GM18511 (cell line): Measurements from ENCODE around the gene TADA2B.
A peak's percentile ranks its signal among the peaks of the same experiment; 100 is the strongest.

Experiments used
- ATAC-seq: cut with Tn5 transposase; IDR thresholded peaks from one replicate; pipeline ENCODE4 v1.9.1; 2021; ENCODE audit warnings: mild to moderate bottlenecking, moderate library complexity; ENCODE audit not compliant: unreplicated experiment

TADA2B gene

DNA sequence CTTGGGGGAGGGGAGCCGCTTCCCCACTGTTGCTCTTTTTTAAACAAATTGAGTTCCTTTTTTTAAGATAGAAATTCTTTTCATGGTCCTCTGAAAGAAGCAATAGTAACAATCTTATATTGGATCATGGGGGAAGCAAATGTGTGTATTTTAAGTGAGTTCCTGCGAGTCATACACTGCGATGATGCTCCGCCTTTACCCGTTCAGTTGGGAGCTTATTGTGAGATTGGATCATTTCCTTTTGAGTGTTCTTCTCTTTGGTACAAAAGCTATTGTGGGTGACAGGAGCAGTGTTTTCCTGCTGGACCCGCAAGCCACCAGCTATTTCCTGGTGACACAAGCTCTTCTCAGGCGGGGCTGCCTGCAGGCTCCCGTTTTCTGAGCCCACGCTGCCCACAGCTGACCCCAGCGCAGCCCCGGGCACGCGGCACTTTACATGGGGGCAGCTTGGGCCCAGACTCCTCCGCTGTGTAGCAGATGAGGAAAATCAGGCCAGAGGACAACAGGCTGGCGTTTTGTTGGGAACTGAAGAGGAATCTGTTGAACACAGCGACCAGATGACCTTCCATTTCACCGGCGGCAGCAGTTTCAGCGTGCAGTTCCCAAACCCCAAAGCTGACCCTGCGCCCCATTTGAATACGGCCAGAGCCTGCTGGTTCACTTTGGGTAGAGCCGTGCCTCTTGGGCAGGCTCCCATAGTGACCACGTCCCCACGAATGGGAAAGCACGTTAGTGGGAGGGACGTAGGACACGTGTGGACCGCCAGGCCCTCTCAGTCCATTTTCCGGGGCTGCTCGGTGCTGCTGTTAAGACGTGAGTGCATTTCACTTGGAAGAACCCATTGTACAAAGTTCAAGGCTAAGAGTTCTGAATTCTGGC lies 12.2 kb downstream of the TADA2B start:
- ATAC-seq, result no peak

DNA sequence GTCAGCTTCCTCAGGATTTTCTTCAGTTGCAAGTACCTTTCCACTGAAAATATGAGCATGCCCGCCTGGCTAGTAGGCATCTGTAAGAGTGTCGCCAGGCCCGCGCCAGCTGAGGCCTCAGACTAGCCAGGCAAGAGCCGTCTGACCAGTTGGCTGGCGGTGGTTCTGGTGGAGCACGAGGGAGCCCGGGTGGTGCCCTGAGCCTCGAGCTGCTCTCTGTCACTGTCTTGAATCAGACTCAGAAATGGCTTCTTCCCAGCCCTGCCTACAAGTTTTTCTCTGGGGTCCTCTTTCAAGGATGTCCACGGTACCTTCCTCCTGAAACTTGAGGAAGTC lies 12.8 kb downstream of the TADA2B start:
- ATAC-seq, result no peak

DNA sequence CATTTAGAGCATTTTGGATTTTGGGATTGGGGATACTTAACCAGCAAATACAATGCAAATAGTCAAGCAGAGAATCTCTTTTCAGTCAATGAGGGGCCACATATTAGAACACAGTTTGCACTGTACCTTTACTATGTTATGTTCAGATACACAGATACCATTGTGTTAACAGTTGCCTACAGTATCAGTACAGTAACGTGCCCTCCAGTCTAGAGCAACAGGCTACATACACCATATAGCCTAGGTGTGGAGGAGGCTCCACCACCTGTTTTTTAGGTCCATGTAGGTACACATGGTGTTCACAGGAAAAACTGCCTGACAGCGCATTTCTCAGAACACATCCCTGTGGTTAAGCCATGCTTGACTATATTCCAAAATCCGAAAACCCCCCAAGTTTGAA lies 15.6 kb downstream of the TADA2B start:
- no peak for ATAC-seq

DNA sequence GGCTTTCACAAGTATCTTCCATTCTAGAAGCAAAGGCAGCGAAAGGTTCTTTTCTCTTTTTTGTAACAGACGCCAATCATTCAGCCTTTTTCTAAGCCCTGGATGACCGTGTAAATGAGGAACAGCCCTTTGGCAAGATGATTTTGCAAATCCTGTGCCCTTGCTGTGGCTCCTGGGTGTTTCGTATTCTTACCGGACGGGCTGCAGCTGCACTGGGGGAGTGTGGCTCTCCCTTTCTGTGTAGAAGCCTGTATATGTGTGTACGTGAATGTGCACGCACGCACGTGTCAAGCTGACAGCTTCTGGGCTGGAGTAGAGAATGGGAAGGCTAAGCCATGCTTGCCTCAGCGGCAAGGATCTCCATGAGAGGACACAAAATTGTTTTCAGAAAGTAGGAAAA lies 16.5 kb downstream of the TADA2B start:
- ATAC-seq, result no peak

DNA sequence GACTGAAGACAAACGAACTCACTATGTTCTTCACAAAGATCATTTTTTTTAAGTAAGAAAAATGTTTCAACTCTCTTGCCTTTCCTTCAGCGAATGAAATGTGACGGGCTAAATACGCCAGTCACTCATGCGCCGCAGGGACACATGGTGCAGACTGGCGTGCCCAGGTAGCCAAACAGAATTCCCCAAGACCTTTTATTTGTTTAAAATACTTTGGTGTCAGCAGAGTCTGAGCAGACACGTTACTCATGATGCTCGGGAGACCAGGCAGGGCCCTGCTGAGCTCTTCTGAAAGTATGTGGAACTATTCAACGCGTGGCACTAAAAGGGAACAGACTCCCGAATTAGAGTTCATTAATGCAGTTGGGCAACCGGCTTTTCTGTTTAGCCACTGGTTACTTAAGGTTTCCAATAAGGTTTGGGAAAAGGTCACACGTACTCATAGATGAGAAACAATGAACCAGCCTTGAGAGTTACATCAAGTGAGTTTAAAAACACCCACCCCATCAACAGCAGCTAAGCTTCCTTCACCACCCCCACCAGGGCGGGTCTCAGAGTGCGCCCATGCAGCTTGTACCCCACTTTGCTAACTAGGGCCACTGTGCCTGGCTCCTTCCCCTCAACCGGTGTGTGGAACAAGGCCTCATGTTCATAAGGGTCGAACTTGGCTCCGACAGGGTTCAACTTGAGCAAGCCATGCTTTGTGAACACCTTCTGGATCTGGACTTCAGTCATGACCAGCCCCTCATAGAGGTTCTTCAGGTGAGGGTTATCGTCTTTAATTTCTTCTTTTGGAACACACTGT lies 17.4 kb downstream of the TADA2B start:
- no peak for ATAC-seq

DNA sequence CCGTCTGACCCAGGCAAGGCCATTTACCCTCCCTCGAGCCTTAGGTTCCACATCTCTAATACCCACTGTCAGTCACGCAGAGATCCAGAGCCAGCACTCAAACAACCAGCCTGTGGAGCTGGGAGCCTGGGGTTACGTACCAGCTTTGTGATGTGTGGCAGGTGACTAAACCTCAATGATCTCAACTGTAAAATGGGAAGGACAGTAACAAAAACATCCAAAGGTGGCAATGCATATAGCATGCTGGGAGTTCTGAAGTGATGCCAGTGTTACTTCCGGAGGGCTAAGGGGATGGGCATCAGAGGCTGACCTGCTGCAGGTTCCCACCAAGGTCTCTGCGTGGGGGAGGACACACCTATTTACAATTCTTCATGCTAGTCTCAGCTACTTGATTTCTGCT lies 18.6 kb downstream of the TADA2B start:
- ATAC-seq, result no peak

DNA sequence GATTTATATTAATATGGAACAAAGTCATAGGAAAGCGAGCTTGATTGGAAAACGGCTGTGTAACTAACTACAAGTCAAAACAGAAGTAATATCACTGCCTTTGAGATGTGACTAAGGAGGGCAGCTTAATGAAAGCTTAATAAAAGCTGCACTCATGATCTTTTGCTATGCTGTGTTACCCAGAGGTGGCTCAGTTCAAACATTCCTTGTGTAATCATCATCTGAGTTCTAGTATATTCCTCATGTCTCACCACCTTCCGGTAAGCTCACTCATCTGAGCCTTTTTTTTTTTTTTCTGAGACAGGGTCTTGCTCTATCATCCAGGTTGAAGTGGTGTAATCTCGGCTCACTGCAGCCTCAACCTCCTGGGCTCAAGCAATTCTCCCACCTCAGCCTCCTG lies 19.6 kb downstream of the TADA2B start:
- ATAC-seq, result no peak

DNA sequence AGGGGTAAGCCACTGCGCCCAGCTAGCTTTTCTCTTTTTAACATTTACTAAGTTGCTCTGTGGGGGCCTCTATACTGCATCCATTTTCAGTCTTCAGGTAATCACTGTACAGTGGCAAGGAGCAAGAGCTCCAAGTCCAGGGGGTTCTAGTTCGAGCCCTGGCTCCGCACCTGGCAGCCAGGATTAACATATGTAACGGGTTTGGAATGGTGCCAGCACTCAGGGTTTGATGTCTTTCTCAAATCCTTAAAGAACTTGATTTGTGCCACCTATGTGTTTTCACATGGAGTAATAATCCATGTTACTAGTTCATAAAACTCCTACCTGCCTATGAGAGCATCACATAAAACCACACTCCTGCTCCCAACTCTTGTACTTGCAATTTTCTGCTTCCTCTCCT lies 20.2 kb downstream of the TADA2B start:
- no peak for ATAC-seq

DNA sequence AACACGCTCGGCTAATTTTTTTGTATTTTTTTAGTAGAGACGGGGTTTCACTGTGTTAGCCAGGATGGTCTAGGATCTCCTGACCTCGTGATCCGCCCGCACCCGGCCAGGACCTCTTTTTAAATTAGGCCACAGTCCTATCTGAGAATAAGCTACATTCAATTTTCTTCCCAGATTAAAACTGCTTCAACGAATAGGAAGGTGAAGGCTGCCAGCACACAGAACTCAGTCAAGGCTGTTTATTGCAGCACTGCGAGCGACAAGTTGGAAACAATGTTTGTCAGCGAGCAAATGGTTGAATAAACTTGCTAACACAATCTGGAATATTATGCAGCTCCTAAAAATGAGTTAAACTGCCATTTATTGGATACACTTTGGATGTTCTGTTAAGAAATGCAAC lies 22.8 kb downstream of the TADA2B start:
- no peak for ATAC-seq

DNA sequence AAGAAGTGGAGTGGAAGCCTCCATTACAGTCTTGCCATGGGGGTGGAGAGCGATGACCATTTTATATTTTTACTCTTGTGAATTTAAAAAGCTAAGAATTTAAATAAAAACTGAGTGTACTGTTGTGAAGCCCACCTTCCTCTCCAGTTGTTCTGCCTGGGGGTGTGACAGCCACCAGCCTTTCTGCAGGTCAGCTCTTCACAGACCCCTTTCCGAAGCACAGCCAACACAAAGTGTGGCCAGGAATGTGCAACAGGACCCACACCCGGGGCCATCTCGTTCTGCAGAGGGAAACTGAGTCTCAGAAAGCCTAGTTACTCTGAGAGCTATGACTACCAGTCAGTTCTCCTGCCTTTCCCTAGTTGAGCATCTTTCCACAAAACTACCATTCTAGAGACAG lies 23.3 kb downstream of the TADA2B start:
- no peak for ATAC-seq

DNA sequence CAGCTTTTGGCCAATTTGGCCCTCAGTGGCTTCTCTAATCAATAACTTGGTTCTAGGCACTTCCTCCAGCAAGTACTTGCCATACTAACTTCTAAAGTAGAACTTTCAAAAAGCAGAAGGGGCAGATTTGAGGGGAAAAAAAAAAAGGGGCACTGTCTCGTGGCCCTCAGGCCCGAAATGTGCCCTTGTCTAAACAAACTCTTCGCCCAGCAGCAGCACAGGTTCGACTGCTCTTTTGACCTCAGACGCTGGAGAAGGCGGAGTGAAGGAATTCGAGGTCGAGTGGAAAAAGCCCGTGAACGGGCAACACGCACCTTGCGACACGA lies 23.9 kb downstream of the TADA2B start:
- ATAC-seq, result no peak

DNA sequence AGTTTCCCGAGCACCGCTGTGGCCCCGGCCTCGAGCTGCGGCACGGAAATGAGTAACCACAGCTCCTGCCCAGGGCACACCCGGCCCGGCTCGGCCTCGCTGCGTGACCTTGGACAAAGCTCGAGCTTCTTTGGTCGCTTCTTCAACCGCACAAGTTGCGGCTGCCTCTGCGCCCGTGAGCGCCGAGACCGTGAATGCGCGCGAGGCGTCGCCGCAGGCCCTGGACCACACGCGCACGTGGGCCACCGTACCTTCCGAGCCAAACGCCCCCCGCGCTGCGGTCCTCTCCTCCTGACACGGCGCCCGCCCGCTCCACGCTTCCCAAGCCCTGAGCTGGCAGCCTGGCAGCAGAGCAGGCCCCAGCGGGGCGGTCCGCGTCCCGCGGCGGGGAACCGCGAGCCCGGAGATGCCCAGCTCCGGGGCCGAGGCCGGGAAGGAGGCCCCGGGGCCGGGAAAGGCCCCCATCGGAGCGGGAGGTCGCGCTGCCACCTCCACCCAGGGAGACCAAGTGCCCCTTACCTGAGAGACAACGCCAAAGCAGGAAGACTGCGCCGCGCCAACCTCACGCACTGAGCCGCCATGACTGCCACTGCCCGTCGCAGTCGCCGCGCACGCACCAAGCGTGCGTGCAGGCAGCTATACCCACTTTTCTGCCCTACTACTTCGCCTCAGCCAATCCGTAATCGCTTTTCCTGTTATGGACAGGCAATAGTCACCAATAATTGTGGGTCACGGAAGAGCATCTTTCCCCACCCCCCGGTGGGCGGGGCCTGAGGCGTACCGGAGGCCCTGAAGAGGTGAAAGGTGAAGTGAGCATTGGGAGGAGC lies 24.5 kb downstream of the TADA2B start, which contains the start of gene GRPEL1:
GRPEL1 (minus strand) TSS at position 613 of the 827 bp plus-strand sequence; CDS start at position 581, 32 bp downstream.
- ATAC-seq, result peak; percentile 91

DNA sequence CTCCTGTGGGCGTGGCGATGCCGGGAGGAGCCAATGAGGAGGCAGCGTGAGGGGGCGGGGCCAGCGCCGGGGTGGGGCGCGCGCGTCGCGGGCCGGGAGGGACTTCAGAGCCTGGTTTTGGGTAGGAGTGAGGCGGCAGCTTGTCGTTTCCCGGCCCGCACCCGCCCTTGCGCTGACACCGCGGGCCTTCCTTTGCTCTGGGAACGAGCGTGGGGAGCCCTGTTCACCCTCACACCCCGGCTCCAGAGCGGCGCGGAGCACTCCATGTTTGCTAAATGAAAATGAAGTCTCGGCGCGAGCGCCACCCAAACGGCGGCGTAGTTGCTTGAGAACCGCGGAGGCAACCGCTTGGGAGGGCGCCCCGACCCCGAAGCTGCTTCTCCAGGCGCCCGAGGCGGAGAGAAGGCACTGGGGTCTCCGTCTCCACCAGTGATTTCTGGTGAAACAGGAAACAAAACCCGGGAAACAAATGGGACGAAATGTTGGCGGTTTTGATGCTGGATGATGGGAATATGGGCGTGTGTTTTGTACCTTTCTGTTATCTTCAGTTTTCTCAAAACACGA lies 25.2 kb downstream of the TADA2B start:
- ATAC-seq, result peak; percentile 25

DNA sequence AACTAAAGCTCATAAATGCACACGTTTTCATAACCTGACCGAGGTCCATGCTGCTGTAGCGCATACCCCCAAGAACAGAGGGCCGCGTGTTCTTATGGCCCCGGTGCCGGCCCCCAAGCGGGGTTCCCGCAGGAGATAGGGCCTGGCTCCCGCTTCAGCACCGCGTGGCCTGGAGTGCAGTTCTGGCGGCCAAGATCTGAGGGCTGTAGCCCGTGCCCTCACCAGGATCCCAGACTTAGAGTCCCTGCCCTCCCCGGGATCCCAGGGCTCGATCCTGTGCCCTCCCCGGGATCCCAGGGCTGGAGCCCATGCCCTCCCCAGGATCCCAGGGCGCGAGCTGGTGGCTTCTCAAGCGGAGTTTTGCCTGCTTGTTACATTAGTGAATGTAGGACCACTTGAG lies 25.7 kb downstream of the TADA2B start:
- no peak for ATAC-seq

DNA sequence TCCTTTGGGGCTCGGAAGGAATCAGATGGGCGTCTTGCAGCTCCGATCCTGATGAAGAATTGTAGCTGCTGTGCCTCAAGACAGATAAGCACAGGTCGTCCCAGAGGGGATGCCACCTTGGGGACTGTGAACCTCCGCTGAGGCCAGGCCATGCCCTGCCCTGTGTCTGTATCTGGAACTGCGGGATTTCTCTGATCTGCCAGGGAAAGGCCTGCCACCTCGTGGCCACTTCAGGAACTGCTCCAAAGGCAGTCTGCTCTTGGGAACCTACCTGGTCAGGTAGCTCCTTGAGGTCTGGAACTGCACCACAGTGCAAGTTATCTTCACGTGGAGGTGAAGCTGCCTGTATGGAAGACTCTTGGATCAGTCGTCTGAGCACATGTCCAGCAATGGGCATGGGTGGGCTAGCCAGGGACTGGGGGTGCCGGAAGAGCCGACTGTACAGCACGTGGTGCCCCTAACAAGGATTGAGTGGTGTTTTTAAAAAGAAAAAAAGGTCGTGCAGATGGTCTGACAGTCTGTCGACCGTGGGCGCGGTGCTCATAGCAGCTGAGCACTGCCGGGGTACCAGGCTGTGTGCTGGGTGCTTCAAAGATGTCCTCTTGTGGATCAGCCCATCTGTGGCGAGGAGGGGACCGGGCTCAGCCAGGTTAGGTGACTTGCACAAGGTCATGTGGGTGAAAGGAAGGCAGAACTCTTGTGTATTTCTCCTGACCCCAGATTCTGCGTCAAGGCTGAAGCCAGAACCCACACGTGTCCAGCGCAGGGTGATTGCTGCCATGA lies 27.7 kb downstream of the TADA2B start:
- ATAC-seq, result peak; percentile 27

DNA sequence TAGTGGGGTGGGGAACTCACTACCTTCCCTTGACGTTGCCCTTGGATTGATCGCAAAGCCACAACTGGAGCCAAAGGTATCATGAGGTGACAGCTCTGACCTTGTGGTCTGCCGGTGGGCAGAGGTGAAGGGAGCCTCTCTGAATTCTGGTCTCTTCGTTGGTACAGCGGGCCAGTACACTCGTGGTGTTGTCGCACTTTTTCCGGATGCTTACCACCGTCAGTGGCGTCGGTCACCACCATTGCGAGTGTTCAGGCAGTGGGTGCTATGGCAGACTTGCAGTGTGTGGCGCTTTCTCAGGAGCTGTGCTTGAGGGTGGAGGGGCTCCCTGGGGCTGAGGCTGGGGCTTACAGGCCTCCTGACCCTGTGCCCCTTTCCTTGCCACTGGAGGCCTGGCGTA lies 29.9 kb downstream of the TADA2B start:
- no peak for ATAC-seq

DNA sequence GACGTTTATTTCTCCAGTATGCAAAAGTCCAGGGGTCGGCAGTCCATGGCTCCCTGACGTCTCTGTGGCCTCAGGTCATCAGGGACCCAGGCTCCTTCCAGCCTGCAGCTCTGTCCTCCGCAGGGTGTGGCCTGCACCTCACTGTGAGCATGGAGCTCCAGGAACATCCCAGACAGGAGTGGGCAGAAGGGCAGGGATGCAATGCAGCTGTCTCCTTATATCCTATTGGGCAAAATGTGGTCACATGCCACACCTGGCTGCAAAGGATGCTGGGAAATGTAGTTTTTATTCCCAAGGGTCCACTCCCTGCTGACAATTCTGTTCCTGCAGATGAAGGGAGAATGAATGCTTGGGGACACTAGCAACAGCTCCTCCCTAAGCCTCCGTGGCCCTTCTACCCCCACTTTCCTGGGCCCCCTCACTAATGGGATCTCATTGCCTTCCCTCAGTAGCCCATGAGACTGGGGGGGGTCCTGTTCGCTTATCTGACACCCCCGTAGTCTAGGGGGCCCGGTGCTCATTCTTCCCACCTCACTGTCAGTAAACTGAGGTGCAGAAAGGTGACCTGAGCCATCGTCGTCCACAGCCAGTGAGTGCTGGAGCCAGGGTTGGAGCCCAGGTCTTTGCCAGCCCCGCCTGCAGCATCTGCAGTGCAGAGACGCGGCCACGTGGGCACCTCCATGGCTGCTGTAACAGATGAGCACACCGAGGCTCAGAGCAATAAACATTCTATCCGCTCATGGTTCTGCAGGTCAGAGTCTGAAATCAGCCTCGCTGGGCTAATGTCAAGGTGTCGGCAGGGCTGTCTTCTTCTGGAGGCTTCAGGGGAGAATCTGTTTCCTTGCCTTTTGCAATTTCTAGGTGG lies 30.6 kb downstream of the TADA2B start:
- ATAC-seq, result no peak

DNA sequence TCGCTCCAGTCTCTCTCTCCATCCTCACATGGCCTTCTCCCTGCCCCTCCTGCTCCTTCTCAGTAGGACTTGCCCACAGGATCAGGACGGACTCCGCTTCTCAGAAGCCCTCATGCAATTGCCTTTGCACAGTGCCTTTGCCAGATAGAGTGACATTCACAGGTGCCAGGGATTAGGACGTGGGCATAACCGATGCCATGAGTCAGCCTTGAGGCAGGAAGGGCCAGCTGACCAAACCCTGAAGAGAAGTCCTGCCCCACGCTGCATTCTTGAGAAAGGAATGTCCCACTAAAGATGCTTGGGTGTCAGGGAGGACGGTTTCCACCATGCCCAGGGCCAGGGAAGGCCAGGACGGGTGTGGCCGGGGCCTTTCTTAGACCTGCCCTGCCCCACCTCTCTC lies 31.3 kb downstream of the TADA2B start:
- no peak for ATAC-seq

DNA sequence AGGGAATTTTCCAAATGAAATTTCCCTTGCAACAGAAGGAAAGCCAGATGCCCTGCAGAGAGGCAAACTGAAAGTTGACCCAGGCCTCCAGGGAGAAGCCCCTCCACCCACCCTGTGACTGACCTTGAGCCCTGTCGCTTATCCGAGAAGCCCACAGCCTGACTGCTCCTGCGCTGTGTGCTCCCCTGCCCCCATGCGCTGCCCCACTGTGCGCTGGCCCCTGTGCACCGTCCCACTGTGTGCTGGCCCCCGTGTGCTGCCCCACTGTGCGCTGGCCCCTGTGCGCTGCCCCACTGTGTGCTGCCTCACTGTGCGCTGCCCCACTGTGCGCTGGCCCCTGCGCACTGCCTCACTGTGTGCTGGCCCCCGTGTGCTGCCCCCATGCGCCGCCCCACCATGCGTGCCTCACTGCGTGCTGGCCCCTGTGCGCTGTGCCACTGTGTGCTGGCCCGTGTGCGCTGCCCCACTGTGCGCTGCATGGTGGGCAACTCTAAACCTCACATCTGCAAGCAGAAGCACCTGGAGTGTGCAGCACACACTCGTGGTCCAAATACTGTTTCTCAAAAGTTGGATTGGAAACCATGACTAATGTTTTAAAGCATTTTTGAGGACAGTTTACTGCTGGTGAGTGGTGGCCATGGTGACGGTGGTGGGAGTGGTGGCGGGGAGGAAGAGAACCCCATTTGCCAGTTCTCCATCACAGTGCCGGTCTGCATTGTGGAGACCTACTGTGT lies 33.0 kb downstream of the TADA2B start:
- no peak for ATAC-seq
